GM21717 (cell line): ENCODE results near the gene ATP2B3.

Experiments used
- ATAC-seq: cut with Tn5 transposase; IDR thresholded peaks from one replicate; pipeline ENCODE4 v1.9.1; 2021; ENCODE audit warnings: mild to moderate bottlenecking, moderate library complexity; ENCODE audit not compliant: unreplicated experiment

The ATP2B3 gene

DNA sequence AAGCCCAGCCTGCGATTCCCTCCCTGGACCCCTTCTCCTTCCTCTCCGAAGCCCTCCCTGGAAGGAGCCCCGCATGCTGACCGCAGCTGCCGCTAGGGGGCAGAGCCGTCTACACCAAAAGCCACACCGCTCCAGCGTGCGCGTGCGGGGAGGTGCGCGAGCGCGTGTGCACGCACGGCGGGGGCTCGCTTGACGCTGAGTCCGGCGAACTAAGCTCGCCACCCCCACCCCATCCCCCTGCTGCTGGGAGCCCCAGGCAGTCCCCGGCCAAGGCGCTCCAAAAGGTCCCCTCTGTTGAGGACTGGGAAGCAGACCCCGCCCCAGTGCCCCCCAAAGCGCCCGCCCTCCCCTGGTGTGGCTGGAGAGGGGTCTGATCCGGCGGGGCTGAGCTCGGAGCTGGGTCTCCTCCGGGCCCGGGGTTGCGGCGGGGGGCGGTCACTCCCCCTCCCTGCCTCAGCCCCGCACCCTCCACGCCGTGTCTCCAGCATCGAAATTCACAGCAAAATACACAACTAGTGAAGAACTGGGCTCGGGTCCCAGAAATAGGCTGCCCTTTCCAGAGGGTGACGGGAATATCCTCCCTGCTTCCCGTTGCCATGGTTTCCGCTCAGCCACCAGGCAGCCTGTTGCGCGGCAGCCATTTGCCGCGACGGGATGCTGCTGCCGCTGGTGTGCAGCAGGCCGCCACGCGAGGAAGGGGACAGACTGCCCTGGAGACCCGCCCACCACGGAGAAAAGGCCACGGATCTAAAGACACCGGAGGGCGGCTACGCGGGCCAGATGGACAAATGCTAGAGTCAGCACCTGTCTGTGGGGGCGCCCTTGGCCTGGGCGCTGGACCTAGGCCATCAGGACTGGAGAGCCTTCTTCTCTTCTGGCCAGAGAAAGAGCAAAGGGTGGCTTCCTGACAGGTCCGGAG, 92.7 kb downstream of the ATP2B3 start:
- ATAC-seq, result no peak

DNA sequence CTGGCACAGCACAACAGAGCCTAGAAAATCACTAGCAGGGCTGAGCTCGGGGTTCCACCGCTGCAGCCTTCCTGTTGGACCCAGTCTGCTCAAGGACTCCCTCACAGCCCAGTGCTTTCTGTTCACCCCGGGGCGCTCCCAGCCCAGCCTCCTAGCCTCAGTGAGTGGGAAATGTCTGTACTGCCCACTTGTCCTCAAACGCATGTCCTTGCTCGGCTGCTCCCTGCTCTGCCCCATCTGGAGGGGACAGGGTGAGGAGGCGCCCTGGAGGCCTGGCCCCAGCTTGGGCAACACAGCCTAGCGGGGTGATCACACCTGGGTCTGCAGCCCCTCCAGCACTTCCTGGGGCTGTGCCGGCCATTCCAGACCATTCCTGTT, 93.4 kb downstream of the ATP2B3 start:
- no peak for ATAC-seq

GRCh38 chrX:153611298-153612095, 94.1 kb downstream of the ATP2B3 start:
- no peak for ATAC-seq

DNA sequence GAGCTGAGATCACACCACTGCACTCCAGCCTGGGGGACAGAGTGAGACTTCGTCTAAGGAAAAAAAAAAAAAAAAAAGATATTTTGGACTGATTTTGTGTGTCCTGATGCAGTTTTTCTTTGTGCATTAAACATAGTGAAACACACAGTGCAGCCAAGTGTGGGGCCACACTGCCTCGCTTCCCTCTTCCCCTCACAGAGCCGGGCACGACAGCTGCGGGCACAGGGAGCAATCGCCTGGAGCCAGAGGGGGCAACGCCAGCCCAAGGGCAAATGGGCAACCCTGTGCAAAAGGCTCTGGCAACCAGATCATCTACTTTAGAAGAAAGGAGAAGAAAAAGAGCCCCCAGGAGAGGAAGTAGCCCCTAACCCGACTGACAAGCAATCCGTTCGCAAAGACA, 95.0 kb downstream of the ATP2B3 start:
- no peak for ATAC-seq

DNA sequence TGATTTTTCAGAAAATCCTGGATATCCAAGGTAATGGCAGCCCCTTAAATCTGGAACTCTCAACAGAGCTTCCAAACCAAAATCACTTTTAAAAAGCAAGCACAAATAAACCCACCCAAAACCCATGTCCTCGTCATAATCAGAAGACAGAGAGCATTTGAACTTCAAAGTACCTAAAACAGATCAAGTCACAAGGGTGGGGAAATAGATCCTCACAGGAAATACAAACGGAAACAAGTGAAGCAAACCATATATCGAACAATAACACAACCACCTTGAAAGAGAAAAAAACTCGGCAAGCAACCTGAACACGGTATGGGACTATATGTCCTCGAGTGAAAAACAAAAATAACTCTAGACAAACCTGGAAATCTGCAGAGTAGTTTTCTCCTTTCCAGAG, 97.4 kb downstream of the ATP2B3 start:
- ATAC-seq, result no peak

- no peak for ATAC-seq
Observed at GRCh38 chrX:153620576-153620975, 103.1 kb downstream of the ATP2B3 start.

GRCh38 chrX:153621949-153622598, 104.6 kb downstream of the ATP2B3 start:
- no peak for ATAC-seq

DNA sequence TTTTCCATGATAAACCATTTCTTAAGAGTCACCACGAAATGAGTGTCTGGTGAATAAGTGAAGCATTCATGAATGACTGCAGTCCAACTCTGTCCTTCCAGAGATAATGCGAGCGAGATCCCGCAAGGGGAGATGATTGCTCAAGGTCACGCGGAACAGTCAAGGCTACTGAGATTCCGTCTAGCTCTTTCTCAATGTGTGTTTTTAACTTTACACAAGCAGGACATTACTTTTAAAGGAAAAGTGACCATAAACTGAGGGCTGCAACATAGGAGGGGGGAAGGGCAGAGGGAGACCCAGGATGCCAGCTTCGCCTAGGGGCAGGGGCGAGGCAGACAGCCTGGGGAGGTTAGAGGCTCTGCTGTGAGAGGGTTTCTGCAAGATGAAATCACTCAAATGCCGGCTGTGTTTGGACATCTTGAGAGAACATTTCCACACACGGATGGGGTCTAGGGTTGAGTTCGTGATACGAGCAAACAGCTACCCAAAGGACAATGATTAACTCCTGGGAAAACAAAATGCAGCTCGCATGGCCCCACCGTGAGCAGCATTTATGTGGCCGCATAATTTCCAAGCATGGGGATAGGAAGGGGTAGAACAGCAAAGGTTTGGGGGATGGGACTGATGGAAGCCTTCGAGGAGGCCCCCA, 105.3 kb downstream of the ATP2B3 start:
- no peak for ATAC-seq

DNA sequence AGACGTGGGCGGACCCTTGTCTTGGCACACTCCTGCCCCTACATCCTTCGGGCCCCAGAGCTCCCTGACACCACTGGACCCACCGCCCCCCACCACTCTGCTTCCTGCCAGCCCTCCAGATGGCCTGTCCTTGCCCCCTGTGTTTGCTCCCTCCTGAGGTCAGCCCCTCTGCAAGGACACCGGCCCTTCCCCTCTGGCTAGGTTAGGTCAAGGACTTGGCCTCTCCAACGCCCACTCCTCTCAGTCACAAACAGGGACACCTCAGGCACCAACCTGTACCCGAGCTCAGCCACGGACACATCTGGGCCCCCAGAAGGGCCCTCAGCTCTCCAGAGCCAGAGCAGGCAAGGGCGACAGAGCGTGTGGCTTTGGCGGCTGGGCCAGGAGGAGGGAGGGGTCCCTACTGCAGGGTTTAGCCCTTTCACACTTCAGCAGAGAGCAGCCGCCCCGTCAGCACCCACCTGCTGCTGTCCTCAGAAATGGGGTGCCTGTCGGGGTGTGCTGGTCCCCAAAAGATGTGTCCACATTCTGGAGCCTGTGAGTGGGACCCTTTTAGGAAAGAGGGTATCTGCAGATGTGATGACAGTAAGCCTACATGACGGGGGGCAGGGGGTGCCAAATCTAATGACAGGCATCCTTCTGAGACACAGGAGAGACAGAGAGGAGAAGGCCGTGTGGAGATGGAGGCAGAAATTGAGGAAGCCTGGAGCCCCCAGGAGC, 106.0 kb downstream of the ATP2B3 start:
- no peak for ATAC-seq

GRCh38 chrX:153624196-153625091, 107.0 kb downstream of the ATP2B3 start:
- no peak for ATAC-seq

DNA sequence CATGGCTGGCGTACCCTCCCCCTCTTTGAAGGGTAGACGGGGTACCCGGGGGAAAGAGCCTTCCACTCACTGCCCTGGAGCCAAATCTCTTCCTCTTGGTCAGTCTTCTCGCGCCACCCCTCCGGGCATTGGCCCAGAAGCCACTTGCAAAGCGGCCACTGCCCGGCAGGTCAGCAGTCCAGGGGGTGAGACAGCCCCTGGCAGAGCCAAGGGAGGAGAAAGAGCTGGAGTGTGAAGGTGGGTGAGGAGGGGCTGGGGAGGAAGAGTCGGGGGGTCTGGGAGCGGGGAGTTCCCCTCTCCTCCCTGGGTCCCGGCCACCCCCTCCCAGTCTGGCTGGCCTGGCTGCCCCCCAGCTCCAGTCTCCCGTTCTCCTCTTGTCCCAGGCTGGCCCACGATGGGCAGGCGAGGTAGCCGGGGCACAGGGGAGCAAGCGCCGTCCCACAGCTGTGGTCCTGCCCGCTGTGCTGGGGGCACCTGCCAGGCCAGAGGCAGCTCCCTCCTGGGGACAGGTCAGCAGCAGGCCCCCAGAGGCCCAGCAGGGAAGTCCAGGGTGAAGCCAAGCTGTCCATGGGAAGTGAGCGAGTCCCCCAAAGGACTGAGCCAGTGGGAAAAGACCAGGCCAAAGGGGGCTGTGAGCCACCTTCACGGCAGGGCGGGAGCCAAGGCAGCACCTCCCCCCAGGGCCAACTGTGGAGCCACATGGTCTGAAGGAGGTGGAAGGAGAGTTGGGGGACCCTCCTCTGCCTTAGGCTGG, 108.0 kb downstream of the ATP2B3 start:
- ATAC-seq, result no peak

- ATAC-seq, result no peak
Observed at GRCh38 chrX:153626025-153626633, 108.7 kb downstream of the ATP2B3 start.

DNA sequence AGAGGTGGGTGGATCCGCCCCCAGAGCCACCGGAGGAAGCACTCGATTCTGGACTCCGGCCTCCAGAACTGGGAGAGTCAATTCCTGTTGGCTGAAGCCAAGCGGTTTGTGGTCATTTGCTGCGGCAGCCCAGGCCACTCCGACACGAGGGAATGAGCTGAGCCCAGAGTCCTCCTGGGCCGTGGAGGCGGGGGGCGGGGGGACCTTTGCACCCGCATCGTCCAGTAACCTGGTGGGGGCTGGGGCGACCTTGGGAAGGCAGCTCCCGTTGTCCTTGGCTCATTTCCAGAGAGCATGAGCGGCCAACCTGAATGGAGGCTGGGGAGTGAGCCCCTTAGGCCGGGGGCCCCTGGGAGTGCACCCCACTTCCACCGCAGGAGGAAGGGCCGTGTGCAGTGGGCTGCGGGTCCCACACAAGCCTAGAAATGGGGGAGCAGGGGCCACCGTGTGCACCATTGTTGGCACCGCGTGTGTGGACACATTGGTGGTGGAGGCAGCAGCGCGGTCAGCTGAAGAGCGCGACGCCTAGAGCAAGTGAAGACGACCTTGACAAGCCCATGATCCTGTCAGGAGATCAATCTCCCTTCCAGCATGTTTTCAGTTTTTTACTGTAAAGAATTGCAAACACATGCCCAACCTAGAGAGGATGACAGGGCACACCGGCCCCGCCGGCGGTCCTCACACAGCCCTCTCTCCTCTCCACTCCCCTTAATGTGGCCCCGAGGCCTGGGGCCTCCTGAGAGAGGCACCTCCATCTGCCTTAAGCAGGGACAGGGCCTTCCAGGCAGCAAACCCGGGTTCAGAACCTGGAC, 109.6 kb downstream of the ATP2B3 start:
- ATAC-seq, result no peak

- ATAC-seq, result no peak
Observed at GRCh38 chrX:153627675-153628111, 110.3 kb downstream of the ATP2B3 start.

DNA sequence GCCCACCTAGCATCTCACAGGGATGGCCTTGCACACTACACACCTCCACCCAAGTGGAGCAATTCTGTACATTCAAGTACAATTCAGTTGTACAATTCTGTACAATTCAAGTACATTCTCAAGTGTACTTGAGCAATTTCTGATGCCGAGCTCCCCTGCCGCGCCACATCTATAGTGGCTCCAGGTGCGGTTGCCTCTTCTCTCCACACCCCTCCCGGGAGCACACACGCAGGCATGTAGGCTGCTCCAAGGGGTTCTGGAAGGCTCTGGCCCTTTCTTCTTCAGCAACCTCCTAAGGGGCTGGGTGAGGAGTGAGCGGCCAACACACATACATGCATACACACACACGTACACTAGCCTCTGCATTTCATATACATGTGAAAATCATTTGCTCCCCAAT, 110.7 kb downstream of the ATP2B3 start:
- ATAC-seq, result no peak

DNA sequence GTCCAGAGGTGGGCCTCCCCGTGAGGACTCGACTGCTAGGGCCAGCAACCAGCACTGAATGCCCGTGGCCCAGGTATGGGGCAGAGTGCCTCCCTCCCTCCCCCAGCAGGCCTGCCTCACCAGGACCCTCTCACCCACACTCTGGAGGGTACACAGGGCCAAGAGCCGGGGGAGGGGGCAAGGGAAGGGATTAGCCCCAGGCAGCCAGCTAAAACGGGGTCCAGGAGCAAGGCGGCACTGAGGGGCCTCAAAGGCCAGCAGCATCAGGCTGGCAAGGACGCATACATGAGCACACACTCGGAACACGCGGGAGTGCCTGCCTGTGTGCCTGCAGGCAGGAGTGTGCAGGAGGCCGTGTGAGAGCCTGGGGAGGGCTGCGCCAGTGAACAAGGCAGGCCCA, 111.2 kb downstream of the ATP2B3 start:
- no peak for ATAC-seq

DNA sequence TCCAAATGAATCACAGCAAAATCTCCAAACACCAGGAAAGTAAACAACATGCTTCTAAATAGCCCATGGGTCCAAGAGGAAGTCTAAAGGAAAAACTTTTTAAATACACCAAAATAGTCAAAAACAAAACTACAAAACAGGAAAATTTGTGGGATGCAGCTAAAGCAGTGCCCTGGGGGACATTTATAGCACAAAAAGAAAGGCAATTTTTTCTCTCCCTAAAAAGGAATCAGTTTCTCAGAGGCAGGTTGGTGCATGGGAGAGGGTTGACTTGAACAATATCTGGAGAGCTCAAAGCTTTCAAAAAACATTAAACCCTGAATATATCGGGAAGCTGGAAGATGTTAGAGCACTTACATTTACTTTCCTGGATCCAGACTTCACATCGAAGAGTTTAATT, 113.9 kb downstream of the ATP2B3 start:
- ATAC-seq, result no peak
